Measurements from ENCODE around the gene MEF2D. TPM values are rescaled to one million over a fixed set of nuclear protein-coding genes. Genes with fewer than 3 reads are reported as not detected.

The MEF2D gene
- total RNA-seq, 1 donor from 2014 or later = 60.8 TPM

DNA sequence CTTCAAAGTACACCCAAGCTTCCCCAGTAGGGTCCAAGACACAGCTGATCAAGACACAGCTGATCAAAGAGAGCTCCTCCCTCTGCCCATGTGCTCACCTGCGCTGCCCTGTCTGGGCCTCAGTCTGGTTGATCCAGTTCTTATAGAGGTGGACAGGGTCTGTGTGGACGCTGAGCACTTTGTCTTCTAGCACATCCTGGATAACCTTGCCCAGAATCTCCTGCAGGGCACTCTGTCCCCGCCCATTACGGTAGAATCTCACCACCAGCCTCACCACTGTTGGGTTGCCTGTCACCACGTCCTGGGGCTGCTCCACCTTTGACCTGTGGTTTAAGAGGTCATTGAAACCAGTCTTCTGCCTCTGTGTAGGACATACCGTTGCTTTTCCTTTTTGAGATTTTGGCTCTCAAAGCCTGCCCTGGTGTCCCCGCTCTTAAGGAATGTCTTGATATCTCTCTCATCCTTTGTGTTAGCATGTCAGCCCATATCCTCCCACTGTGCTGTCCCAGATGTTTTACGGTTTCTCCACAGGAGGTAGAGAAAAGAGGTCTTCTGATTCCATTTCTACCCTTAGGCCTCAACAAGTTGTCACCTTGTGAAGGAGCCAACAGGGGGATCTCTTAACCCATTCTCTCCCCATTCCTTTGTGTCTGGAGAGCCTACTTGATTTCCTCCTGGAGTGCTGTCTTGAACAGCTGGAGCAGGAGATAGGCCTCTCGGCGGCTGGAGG, 38.3 kb upstream of the MEF2D start:
- Histone ChIP-seq H3K9me3 (no peaks in the 10 kb centered on the region), H3K27me3 (no peaks in the 10 kb centered on the region)
- DNase-seq = no peak

DNA sequence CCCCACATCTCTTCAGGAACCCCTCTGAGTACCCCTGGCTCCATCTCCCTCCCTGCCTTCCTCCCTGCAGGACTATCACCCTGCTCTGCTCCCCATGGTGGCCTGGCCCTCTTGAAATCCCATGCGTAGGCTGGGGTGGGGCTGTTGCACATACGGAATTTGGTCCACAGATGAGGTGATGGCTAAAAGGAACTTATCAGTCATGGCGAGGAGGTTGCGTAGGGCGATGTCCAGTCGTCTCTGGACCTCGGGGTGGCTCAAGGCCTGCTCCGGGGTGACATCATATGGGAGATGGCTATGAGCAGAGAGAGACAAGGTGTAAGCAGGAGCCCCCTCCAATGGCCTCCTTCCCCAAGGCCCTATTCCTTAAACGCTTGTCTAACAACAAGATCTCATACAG, 36.5 kb upstream of the MEF2D start:
- Histone ChIP-seq H3K36me3 (no peaks in the 10 kb centered on the region), H3K27me3 (no peaks in the 10 kb centered on the region), H3K9me3 (no peaks in the 10 kb centered on the region), H3K27ac (no peak overlapping the region), H3K4me3 (no peak overlapping the region), H3K4me1 (no peaks in the 10 kb centered on the region)
- intact Hi-C loops (cut with DNase I) = no loop called here
- peak; percentile 58 for DNase-seq
- TF ChIP-seq, protein P1, sequence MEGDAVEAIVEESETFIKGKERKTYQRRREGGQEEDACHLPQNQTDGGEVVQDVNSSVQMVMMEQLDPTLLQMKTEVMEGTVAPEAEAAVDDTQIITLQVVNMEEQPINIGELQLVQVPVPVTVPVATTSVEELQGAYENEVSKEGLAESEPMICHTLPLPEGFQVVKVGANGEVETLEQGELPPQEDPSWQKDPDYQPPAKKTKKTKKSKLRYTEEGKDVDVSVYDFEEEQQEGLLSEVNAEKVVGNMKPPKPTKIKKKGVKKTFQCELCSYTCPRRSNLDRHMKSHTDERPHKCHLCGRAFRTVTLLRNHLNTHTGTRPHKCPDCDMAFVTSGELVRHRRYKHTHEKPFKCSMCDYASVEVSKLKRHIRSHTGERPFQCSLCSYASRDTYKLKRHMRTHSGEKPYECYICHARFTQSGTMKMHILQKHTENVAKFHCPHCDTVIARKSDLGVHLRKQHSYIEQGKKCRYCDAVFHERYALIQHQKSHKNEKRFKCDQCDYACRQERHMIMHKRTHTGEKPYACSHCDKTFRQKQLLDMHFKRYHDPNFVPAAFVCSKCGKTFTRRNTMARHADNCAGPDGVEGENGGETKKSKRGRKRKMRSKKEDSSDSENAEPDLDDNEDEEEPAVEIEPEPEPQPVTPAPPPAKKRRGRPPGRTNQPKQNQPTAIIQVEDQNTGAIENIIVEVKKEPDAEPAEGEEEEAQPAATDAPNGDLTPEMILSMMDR (IDR thresholded peaks at IDR 0.05) = no peak
- no peak for ATAC-seq

More for the DNA sequence above, 38.3 kb upstream of the MEF2D start:
- no peak overlapping the region for H3K4me3 ChIP-seq
- no peak for ATAC-seq
- no peaks in the 10 kb centered on the region for H3K36me3 ChIP-seq
- H3K27ac ChIP-seq = no peak overlapping the region
- TF ChIP-seq, protein P1 (IDR thresholded peaks at IDR 0.05) = no peak
- H3K4me1 ChIP-seq = no peaks in the 10 kb centered on the region
- intact Hi-C loops (cut with DNase I) = no loop called here

DNA sequence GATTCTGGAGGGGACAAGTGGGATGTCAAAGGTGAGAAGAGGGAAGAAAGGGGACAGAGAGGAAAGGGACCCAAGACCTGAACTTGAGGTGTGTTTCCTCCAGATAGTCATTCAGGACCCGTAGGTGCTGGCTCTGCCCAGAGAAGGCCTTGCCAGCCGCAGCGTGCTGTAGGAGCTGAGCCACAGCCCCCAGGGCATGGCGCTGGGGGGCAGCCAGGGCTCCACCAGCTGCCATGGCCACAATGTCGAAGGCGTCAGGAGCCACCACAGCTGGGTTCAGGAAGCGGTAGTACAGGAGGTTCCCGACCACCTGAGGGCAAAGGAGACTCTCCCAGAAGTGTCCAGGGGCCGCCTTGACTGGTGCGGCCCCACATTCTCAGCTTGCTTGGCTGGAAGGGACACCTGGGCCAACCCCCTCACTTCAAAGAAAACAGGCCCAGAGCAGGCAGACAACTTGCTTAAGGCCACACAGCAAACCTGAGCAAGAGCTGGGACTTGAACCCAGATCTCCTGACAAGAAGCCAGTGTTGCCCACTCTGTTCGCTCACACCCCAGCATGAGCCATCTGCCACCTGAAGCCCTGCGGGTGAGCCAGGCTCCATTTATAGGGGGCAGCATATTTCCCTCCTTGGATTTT, 34.0 kb upstream of the MEF2D start:
- DNase-seq (peak; percentile 37), ATAC-seq (no peak)
- intact Hi-C loops (cut with DNase I) = no loop called here
- TF ChIP-seq, protein P1 (IDR thresholded peaks at IDR 0.05) = no peak
- Histone ChIP-seq H3K27me3 (no peaks in the 10 kb centered on the region), H3K4me3 (no peak overlapping the region), H3K9me3 (no peaks in the 10 kb centered on the region), H3K27ac (no peak overlapping the region), H3K4me1 (no peaks in the 10 kb centered on the region), H3K36me3 (no peaks in the 10 kb centered on the region)

DNA sequence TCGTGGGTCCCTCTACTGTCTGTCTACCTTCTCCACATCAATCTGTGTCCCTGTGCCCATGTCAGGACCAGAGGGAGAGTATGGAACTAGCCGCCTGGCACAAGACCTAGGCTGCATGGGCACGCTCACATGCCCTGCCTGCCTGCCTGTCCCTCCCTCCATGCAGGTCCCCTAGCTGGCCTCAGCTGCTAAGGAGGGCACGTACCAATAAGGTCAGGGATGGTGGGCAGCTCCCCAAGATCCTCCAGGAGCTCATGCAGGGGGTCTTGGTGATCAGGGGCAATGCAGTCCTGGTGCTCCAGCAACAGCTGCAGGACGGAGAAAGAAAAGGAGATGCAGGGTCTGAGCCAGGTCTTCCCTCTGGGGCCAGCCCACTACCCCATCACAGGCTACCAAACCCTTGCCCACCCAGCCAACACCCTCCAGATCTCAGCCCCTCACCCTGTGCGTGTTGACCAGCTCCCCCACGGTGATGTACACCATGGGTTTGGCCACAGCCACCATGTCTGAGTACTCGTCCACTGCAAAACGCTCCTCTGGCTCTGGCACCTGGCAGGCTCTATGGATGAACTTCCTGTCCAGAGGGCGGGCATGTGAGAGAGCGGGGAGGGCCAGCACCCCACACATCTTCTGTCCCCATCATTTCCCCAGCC, 33.1 kb upstream of the MEF2D start:
- intact Hi-C loops (cut with DNase I) = no loop called here
- TF ChIP-seq, protein P1 (IDR thresholded peaks at IDR 0.05) = no peak
- no peak overlapping the region for H3K4me3 ChIP-seq
- H3K36me3 ChIP-seq = no peaks in the 10 kb centered on the region
- no peaks in the 10 kb centered on the region for H3K4me1 ChIP-seq
- no peaks in the 10 kb centered on the region for H3K27me3 ChIP-seq
- ATAC-seq (no peak), DNase-seq (peak; percentile 49)
- H3K9me3 ChIP-seq = no peaks in the 10 kb centered on the region
- no peak overlapping the region for H3K27ac ChIP-seq

DNA sequence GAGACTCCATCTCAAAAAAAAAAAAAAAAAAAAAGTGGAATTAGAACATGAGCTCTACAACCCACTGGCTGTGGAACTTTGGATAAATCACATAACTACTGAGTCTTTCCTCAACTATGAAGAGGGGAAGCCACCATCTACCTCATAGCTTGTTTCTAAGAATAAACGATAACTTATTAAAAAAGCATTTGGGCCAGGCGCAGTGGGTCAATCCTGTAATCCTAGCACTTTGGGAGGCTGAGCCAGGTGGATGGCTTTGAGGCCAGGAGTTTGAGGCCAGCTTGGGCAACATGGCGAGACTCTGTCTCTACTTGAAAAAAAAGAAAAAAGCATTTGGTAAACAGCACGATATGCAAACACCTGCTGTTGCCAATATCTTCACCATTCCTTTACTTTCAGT, 31.8 kb upstream of the MEF2D start:
- no peak overlapping the region for H3K27ac ChIP-seq
- intact Hi-C loops (cut with DNase I) = no loop called here
- no peaks in the 10 kb centered on the region for H3K36me3 ChIP-seq
- no peaks in the 10 kb centered on the region for H3K4me1 ChIP-seq
- DNase-seq = peak; percentile 12
- no peak for ATAC-seq
- no peaks in the 10 kb centered on the region for H3K9me3 ChIP-seq
- H3K27me3 ChIP-seq = no peaks in the 10 kb centered on the region
- TF ChIP-seq, protein P1 (IDR thresholded peaks at IDR 0.05) = no peak
- H3K4me3 ChIP-seq = no peak overlapping the region
